NCI-H526 (cell line): ENCODE data around the gene DGUOK.
A peak's percentile ranks its signal among the peaks of the same experiment; 100 is the strongest.

ENCODE experiments used
- DNase-seq, 2 experiments: peaks; one replicate each; lab custom pipeline; 2025; lab: John Stamatoyannopoulos, UW

DGUOK gene

DNA sequence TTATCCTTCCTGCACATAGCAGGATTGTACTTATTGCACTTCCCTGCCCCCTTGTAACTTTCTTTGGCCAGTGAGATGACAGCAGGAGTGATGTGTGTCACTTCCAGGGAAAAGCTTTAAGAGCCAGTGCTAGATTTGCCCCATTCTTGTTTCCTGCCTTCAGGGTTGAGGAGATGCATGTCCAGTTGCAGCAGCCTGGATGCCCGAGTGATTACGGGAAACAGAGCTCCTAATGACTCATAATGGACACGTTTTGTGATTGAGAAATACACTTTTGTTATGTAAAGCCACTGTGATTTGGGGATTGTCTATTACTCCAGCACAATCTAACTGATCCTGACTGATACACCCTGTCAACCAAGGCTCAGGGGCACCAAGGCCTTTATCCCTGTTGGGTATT, 53.0 kb downstream of the DGUOK start:
- DNase-seq: no peak

- peak in 1 of 2 experiments; percentile 8 for DNase-seq
These were observed 53.9 kb downstream of the DGUOK start for GRCh38 chr2:73980566-73980965.

DNA sequence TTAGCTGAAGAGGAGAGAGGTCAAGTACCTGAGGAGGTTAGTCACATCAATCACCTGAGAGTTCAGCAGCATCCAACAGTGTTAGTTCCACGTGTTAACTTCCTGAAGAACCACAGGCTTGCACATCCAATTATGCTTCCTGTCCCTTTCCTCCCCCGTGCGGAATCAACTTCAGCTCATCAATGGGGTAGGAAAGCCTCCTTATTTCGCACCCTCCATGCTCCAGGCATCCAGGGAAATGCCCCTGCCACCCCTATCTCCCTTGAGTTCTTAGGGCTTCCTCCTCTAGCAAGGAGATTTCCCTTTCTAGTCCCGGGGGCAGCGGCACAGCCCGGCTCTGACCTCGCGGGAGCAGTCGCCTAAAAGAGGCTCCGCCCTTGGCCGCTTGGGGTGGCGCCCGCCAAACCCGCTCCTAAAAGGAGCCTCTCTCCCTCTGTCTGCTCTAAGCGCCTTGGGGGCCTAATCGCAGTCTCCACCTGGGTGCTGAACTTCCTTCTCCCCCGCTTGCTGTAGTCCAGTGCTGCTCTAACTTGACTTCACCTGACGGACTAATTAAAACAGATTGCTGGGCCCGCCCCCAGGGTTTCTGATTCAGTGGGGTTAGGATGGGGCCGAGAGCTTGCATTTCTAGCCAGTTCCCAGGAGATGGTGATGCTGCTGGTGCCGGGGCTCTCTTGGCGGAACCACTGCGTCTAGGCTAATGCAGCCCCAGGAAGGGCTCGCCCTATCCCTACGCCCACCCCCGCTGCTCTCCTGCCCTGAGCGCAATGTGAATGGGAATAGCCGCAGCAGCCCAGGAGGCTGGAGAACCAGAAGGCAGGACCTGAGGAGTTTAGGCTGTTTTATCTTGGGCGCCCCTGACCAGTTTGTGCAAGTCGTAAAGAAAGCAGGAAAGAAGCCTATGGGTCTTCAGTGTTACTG, 54.7 kb downstream of the DGUOK start:
- peak; percentile 44 to 83 for DNase-seq

- peak in 1 of 2 experiments; percentile 36 for DNase-seq
These were observed 55.5 kb downstream of the DGUOK start for GRCh38 chr2:73982140-73982617.

- DNase-seq: peak; percentile 91 to 97
These were observed 56.9 kb downstream of the DGUOK start for GRCh38 chr2:73983322-73984202.

- DNase-seq: peak in 1 of 2 experiments; percentile 78
These were observed 57.7 kb downstream of the DGUOK start, which contains the start of gene TET3 for GRCh38 chr2:73984203-73984921. Gene TET3 (plus strand): TSS chr2:73984910. CDS start chr2:73986404, 1,494 bp downstream.

GRCh38 chr2:73984922-73985307, 58.2 kb downstream of the DGUOK start:
- peak in 1 of 2 experiments; percentile 80 for DNase-seq

- peak in 1 of 2 experiments; percentile 69 for DNase-seq
These were observed 58.8 kb downstream of the DGUOK start for GRCh38 chr2:73985308-73986084.

DNA sequence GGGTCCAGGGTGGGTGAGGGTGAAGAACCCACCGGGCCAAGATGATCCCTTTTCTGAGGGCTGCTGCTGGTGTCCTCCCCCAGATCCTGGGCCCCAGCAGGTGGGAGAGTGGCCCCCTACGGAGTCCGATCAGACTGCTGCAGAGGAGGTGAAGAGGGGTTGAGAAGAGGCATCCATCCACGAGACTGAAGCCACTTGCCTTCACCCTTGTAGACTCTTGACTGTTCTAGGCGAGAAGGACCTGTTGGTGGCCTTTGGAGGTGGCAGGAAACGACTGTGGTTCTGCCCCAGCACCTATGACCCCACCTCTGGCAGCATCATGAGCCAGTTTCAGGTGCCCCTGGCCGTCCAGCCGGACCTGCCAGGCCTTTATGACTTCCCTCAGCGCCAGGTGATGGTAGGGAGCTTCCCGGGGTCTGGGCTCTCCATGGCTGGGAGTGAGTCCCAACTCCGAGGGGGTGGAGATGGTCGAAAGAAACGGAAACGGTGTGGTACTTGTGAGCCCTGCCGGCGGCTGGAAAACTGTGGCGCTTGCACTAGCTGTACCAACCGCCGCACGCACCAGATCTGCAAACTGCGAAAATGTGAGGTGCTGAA, 59.5 kb downstream of the DGUOK start:
- peak in 1 of 2 experiments; percentile 59 for DNase-seq

GRCh38 chr2:73987109-73987947, 60.6 kb downstream of the DGUOK start:
- peak in 1 of 2 experiments; percentile 44 for DNase-seq

GRCh38 chr2:73987948-73988700, 61.4 kb downstream of the DGUOK start:
- DNase-seq: no peak

GRCh38 chr2:73989972-73990371, 63.3 kb downstream of the DGUOK start:
- DNase-seq: no peak

GRCh38 chr2:73990531-73990930, 63.9 kb downstream of the DGUOK start:
- DNase-seq: no peak

- DNase-seq: no peak
These were observed 65.4 kb downstream of the DGUOK start for GRCh38 chr2:73992036-73992435.

- DNase-seq: no peak
These were observed 66.7 kb downstream of the DGUOK start for GRCh38 chr2:73993376-73993775.

GRCh38 chr2:73993778-73994177, 67.1 kb downstream of the DGUOK start:
- no peak for DNase-seq

- DNase-seq: no peak
These were observed 67.6 kb downstream of the DGUOK start for GRCh38 chr2:73994178-73994831.

GRCh38 chr2:73995810-73996209, 69.1 kb downstream of the DGUOK start:
- no peak for DNase-seq
